Measurements from ENCODE around the gene EMILIN1.

Gene EMILIN1

GRCh38 chr2:27127883-27128667 is 49.7 kb downstream of the EMILIN1 start:
- no peak for DNase-seq

GRCh38 chr2:27128668-27129571 is 50.5 kb downstream of the EMILIN1 start:
- no peak for DNase-seq

GRCh38 chr2:27130396-27130795 is 52.0 kb downstream of the EMILIN1 start:
- no peak for DNase-seq

GRCh38 chr2:27131429-27131828 is 53.0 kb downstream of the EMILIN1 start:
- no peak for DNase-seq

- no peak for DNase-seq
Observed at GRCh38 chr2:27133195-27133875, 54.9 kb downstream of the EMILIN1 start.

GRCh38 chr2:27133905-27134780 is 55.7 kb downstream of the EMILIN1 start, which contains the start of gene PREB:
Gene PREB (minus strand): TSS chr2:27134636. CDS start chr2:27134421, 215 bp downstream.
- DNase-seq, result peak; percentile 88 to 92

- DNase-seq, result no peak
Observed at GRCh38 chr2:27134781-27135477, 56.5 kb downstream of the EMILIN1 start.

- no peak for DNase-seq
Observed at GRCh38 chr2:27135478-27135955, 57.1 kb downstream of the EMILIN1 start.

All from bone marrow (tissue), 2 donors.